GM15510 (cell line): ENCODE measurements around the gene ATAT1.
A peak's percentile ranks its signal among the peaks of the same experiment; 100 is the strongest.

Experiments used
- POLR2A ChIP-seq: IDR thresholded peaks from 3 replicates; pipeline ENCODE4 v1.6.1; 2011; ENCODE audit warnings: borderline replicate concordance; ENCODE audit not compliant: insufficient read length; ENCODE audit errors: extremely low read depth

The ATAT1 gene

GRCh38 chr6:30654798-30655742 is 28.4 kb downstream of the ATAT1 start:
- no peak for TF ChIP-seq POLR2A

- TF ChIP-seq POLR2A, result no peak
These were observed 29.0 kb downstream of the ATAT1 start for GRCh38 chr6:30655743-30656094.

GRCh38 chr6:30656513-30656912 is 29.8 kb downstream of the ATAT1 start:
- no peak for TF ChIP-seq POLR2A

GRCh38 chr6:30657454-30657853 is 30.8 kb downstream of the ATAT1 start:
- TF ChIP-seq POLR2A, result no peak

- no peak for TF ChIP-seq POLR2A
These were observed 38.5 kb downstream of the ATAT1 start for GRCh38 chr6:30664994-30665767.

- TF ChIP-seq POLR2A, result no peak
These were observed 44.3 kb downstream of the ATAT1 start for GRCh38 chr6:30670760-30671527.

GRCh38 chr6:30672445-30673253 is 46.0 kb downstream of the ATAT1 start, which contains the start of gene DHX16:
TSS of gene DHX16 (minus strand) at chr6:30673006. CDS start at chr6:30672841, 165 bp downstream.
- TF ChIP-seq POLR2A, result peak; percentile 74

- TF ChIP-seq POLR2A, result no peak
These were observed 50.1 kb downstream of the ATAT1 start for GRCh38 chr6:30676660-30677285.

GRCh38 chr6:30678964-30679726 is 52.5 kb downstream of the ATAT1 start:
- TF ChIP-seq POLR2A, result no peak

GRCh38 chr6:30679765-30680535 is 53.3 kb downstream of the ATAT1 start:
- TF ChIP-seq POLR2A, result no peak

- TF ChIP-seq POLR2A, result no peak
These were observed 55.1 kb downstream of the ATAT1 start for GRCh38 chr6:30681766-30682142.
